HG03575 (cell line): Measurements from ENCODE around the gene LSG1.

Source experiments
- ATAC-seq: cut with Tn5 transposase; IDR thresholded peaks from one replicate; pipeline ENCODE4 v1.9.1; 2021; ENCODE audit not compliant: unreplicated experiment, insufficient number of reproducible peaks, low FRiP score; ENCODE audit errors: extremely low read depth

LSG1 gene

DNA sequence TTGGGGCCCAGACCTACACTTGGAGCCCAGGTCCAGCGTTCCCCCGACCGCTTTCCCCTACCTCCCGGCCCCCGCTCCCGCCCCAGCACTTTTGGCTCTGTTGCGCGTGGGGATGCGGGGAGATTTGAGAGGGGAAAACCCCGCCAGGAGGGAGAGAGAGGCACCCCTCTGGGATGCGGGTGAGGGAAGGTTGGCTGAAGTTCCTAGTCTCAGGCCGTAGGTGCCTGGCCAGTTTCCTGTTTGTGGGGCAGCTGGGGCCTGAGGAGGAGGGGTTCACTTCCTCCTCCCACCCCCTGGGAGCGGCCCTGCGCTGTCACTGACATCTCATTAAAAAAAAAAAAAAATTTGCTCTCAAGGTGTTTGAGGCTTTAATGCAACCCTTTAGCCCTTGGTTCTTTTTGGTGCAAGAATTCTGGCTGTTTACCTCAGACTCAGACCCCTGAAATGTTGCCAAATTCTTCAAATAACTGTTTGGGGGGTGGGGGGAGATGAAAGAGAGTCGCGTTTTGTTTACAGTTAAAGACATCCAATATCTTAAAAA lies 16.3 kb upstream of the LSG1 start:
- no peak for ATAC-seq

DNA sequence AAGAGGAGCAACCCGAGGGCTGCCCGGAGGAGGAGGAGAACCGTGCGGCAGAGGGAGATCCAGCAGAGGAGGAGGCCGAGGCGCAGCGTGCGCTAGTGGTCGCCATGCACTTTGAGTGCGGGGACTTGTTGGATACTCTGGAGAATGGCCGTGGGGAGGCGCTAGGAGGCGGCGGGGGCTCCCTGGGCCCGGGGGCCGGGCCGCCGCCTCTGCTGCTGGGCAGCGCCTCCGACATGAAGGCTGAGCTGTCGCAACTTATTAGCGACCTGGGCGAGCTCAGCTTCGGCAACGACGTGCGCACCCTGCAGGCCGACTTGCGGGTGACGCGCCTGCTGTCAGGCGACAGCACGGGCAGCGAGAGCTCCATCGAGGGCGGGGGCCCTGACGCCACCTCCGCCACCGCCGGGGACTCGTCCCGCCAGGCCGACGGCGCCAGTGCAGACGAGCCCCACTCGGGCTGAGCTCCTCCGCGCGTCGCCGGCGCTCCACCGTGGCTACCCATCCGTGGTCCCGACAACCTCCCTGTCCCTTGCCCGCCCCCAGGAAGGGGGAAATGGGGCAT lies 15.7 kb upstream of the LSG1 start:
- no peak for ATAC-seq

DNA sequence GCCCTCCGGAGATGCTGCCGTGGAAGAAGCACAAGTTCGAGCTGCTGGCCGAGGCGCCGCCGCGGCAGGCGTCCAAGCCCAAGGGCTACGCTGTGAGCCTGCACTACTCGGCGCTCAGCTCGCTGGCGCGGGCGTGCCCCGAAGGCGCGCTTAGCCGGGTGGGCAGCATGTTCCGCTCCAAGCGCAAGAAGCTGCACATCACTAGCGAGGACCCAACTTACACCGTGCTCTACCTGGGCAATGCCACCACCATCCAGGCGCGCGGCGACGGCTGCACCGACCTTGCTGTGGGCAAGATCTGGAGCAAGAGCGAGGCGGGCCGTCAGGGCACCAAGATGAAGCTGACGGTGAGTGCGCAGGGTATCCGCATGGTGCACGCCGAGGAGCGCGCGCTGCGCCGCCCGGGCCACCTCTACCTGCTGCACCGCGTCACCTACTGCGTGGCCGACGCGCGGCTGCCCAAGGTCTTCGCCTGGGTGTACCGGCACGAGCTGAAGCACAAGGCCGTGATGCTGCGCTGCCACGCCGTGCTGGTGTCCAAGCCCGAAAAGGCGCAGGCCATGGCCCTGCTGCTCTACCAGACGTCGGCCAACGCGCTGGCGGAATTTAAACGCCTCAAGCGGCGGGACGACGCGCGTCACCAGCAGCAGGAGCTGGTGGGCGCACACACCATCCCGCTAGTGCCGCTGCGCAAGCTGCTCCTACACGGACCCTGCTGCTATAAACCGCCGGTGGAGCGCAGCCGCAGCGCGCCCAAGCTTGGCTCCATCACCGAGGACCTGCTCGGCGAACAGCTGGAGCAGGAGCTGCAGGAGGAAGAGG lies 15.0 kb upstream of the LSG1 start:
- ATAC-seq = no peak

DNA sequence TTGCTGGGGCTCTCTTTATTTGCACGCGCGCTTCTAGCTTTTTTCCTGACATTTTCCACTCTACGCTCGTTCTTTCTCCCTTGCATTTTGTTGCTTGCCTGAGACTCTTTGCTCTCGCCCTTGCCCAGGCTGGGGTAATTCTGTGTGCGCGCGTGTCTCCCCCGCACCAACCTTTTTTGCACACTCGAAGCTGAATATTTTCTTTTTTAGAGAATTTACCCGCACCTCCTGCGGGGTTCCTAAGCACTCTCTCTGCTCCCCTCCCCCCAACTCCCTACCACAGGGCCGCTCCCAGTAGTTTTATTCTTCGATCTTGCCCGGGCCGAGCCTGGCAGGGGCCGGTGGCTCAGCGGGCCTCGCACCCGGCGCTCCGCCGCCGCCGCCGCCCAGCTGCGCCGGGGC lies 14.4 kb upstream of the LSG1 start:
- ATAC-seq = no peak

DNA sequence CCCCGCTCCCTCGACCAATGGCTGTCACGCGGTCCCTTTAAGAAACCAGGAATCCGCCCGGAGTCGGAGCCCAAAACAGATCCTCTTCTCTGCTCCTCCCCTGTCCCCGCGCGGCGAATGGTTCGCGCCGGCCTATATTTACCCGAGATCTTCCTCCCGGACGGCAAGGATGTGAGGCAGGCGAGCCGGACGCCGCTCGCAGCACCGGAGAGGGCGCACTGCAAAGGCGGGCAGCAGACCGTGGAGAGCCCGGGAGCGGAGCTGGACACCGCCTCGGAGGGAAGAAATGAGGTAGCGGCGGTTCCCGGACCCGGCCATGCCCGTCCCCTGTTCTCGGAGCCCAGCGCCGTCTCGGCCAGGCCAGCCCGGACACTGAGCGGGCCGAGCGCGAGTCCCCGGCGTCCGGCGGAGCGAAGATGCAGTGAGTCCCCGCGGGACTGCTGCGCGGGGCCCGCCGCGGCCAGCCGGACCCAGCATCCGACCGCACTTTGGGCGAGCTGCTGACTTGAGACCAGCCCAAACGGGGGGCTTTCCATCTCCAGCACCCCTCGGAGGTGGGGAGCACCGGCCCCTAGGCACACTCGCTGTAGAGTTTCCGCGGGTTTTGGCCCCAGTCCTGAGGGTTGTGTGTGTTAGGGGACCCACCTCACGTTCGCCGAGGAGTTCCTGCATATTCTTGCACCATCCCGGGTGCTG lies 13.9 kb upstream of the LSG1 start, which contains the start of gene FAM43A:
FAM43A (plus strand) TSS at position 166 of the 696 bp plus-strand sequence. CDS start 944 bp downstream, outside the sequence.
- no peak for ATAC-seq

DNA sequence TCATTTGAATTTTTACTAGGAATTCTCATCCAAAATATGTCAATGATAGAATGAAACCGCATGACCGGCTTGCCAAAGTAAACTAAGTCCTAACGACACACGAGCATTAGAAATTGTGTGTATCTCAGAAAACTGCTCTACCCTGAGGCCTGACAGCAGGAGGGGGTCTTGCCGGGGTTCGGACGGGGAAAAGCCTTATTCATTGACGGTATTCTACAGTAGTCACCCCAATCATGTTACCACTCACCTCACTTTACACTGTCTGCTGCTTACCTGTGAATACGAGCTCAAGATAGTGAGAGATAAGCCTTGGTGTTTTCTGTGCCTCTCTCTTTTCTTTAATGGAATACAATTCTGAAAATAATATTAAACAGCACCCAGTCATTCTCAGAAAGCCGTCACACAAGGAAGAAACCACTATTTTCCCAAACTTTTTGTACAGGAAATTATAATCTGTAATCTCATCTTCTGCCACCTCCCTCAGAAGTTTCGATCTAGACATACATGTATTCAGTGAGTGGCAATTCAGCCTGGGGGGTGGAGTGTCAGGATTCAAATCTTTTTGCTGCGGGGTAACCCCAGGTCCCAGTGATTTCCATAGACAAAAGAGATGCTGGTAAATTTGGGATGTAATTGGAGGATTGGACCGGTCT lies 13.2 kb upstream of the LSG1 start:
- no peak for ATAC-seq

DNA sequence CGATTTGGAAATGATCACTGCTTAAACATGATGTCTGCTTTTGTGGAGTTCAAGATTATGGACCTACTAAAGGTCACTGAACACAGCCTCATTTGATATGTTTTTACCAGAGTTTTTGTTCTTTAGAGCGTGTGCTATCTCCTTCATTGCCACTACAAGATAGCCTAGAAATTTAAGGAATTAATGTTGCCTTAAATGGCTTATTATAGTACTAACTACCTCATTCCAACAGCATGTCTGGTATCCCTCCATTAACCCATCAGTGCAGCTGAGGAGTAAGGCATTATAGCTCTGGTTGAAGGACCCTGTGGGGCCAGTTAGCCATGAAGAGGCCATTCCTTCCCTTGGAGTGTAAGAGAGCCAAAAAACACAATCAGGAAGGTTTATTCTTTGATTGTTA lies 11.4 kb upstream of the LSG1 start:
- no peak for ATAC-seq

DNA sequence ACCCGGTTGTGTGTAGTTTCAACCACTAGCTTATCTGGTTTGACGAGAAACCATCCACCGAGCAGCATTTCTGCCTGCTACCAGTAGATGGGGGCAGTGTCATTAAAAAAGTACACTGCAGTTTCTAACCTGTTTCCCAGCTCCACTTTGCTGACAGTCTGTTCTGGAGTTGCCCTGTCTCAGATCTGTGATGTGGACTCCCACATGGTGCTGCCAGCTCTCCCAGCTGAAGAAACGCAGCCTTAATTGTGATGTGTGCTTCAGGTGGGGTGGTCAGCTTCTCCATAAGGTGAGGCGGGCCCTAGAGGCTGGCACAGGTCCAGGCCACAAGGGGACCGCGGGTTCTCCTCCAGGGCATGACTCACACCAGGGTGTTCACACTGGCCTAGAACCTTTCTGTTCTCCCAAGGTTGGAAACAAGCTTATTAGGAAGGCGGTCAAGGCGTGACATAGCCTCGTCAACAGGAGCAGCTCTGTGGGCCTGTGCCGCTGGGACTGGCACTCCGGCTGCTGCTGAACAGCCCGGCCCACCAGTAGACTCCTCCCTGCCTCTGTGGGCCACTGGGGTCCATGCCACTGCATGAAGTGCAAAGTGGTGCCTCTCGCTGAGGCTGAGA lies 10.8 kb upstream of the LSG1 start:
- ATAC-seq = no peak

DNA sequence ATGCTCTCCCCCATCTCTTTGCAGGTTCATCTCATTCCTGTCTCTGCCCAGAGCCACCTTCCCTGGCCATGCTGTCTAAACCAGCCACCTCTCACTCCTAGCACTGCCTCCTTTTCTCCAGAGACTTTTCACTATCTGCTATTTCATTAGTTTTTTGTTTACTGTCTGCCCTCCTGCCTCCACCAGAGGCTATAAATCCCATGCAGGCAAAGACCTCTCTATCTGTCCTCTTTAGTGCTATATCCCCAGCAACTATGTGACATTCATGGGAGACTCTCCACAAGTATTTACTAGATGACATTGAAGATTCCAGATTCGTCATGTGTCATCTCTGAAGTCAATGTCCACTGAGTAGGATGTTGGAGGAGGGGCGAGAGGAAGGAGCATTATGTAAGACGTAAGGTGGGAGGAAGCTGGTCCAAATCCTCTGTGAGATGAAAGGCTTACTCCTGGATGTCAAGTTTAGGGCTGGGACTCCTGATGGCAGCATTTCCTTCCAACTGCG lies 10.2 kb upstream of the LSG1 start:
- ATAC-seq = no peak

DNA sequence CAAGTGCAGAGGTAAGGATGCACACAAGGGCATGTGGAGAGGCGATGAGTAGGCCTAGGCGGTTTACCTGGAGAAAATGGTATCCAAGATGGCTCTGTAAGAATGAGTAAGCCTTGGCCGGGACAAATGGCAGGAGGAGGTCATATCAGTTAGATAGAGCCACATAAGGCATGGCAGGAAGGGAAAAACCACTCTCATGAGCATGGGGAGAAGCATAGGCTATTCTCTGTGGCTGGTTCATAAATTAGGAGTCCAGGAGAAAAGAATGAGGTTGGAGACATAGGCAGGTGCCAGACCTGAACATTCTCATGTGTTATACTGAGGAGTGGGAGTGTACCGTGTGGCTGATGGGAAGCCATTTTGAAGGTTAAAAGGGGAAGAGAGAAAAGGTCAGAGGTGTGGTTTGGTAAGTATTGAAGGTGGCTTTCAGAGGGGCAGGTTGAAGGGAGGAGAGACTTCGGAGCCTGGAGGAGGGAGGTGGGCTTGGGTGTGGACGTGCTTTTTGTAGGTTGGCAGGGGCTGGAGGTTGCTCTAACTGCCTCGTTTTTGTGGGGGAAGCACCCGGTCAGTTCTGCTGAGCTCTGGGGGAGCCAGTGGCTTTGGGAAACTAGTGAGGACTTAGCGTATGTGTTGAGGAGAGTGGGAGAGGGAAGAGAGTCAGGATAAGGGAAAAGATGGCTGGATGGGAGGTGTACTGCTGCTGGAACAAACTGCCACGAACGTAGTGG lies 9.1 kb upstream of the LSG1 start:
- ATAC-seq = no peak

DNA sequence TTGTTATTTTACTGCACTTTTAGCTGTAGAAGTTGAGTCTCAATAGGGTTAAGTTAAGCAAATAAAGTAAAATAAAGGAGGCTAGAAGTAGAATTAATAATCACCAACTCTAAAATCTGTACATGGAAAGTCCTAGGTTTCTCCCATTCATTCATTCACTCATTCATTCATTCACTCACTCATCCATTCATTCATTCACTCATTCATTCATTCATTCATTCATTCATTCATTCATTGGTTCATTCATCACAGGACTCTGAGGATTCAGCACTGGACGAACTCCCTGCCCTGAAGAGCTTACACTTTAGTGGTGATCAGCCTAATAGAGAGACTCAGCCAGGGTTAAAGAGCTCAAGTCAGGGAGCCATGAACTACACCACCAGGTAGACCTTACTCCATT lies 4.5 kb upstream of the LSG1 start:
- no peak for ATAC-seq

DNA sequence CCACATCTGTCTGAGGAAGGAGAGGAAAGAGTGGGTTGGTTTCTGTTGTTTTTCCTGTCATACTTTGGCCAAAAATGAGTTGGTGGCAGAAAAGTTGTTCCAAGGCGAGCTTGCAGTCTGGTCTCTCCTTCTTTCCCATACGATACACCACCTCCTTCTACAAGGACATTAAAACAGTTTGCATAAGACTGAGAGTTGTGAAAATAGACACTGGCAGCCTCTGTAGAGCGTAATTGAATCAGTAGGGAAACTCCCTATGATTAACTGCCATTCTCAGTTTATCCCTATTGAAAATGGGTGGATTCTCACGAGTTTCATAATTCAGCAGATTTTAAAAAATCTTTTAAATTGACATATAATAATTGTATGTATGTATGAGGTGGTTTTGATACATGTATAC lies 3.7 kb upstream of the LSG1 start:
- no peak for ATAC-seq

DNA sequence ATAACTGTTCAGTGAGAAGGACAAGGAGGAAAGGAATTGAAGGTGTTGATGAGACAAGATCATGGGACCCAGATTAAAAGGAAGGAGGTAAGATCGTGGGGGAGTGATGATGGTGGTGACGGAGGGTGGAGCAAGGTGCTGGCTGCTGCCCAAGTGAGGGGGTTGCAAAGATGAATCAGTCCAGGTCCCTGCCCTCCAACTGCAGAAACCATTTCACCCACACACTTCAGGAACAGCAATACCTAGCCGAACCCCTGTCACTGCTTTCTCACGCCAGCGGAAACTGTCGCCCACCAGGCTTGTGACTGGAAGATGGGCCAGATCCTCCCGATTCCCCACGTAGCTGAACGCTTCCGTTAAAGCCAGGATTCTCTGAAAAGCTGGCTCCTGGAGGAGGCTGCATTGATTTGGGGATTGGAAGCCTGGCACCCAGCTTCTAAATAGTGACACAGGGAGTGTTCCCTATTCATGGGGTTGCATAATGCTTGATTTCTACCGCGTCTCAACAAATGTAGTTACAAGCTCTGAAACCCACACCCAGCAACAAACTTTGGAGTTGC lies 3.2 kb upstream of the LSG1 start:
- no peak for ATAC-seq

DNA sequence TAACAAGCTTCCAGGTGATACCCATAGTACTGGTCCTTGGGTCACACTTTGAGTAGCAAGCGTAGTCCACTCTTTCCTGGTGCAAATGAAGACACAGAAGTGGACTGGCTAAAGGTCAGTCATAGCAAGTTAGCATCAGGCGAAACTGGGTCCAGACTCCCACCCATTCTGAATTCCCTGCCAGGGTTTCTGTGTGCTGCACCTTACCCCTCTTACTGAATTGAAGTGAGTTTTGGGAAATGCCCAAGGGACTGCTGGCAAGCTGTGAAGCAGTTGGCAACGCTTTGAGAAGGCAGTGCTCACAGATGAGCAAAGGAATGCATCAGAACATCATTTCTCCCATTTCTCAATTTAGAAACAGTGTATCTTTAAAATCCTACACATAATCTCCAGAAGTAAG lies 1.8 kb upstream of the LSG1 start:
- ATAC-seq = no peak

DNA sequence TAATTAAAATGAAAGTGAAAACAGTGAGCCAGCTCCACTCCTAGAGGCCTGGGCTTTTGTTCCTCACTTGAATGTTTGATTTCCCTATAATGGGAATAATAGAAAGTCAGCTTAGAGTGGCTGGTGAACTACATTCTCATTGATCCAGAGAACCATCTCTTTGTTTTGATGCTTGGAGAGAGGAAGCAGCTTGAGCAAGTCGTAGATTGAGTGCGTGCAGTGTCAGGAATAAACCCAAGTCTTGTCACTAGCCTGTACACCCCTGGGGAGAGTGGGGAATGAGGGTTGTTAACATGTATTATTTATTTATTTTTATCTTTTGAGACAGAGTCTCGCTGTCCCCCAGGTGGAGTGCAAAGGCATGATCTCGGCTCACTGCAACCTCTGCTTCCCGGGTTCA lies 885 bp upstream of the LSG1 start:
- no peak for ATAC-seq

DNA sequence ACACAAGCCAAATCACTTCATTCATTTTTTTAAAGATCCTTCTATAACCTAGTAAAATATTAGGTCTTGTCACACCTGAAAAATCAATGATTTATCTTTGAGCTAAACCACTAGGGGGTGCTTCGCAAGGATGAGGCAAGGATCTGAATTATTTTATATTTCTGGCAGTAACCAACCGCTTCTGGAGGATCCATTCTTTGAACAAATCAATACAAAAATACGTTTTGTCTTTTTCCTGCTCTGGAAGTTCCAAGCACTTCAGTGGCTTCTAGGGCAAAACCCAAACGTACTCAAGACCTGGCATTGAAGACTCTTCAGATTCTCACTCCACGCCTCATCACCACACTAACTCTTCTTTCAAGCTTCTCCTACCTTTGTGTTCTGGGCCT lies 486 bp downstream of the LSG1 start:
- ATAC-seq = no peak

DNA sequence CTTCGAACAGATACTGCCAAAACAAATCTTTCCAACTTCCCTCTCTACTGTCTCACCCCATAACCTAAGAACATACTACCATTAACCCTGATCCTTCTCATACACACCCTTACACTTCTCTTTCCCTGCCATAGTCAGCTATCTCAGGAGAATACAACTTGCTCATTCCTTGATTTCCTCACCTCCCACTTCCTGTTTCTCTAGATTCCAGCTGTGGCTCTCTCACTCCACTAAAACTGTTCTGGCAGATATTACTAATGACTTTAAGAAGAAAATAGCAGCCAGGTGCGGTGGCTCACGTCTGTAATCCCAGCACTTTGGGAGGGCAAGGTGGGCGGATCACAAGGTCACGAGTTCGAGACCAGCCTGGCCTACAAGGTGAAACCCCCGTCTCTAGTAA lies 4.6 kb downstream of the LSG1 start:
- ATAC-seq = no peak

DNA sequence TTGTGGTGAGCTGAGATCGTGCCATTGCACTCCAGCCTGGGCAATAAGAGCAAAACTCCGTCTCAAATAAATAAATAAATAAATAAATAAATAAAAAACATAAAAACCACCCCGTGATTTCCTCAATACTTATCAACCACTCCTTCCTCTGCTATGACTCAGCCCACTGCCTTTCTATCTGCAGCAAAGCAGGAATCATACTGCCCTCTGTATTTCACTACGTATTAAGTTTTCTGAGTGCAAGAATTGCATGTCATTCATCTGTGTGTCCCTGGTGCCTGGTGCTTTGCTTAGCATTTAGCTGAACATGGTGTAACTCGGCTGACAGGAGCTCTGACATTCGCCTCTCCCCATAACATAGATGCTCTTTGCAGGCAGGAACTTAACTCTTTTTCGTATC lies 7.1 kb downstream of the LSG1 start:
- ATAC-seq = no peak
